Smooth muscle cell (in vitro differentiated cells): ENCODE data around the gene CA9. TPM values are rescaled to one million over a fixed set of nuclear protein-coding genes. Genes with fewer than 3 reads are reported as not detected.
"Not testable (repeated sequence)": the region's sequence is repeated elsewhere in the genome, so short reads cannot be mapped to it uniquely, and the experiment has no call there.

Experiments used
- DNase-seq: peaks from one replicate; lab custom pipeline; 2025; ENCODE audit not compliant: unreplicated experiment; lab: John Stamatoyannopoulos, UW
- H2AFZ ChIP-seq: fragments of 200-600 bp; sonication (generic); 2 replicates; pipeline ENCODE4 v1.6.0; 2016; ENCODE audit warnings: antibody characterized with exemption, low read depth, mild to moderate bottlenecking
- H3F3A ChIP-seq: fragments of 200-600 bp; sonication (generic); 2 replicates; pipeline ENCODE4 v1.6.0; 2017; ENCODE audit warnings: antibody characterized with exemption, low read depth
- H3K27ac ChIP-seq: fragments of 200-600 bp; sonication (generic); 2 replicates; pipeline ENCODE4 v1.5.1; 2016; ENCODE audit warnings: low read depth, mild to moderate bottlenecking
- H3K27me3 ChIP-seq: fragments of 200-600 bp; sonication (generic); 2 replicates; pipeline ENCODE4 v1.6.1; 2016; ENCODE audit warnings: low read depth, mild to moderate bottlenecking
- H3K36me3 ChIP-seq: fragments of 200-600 bp; sonication (generic); 2 replicates; pipeline ENCODE4 v1.5.1; 2016; ENCODE audit warnings: low read depth
- H3K4me1 ChIP-seq: fragments of 200-600 bp; sonication (generic); 2 replicates; pipeline ENCODE4 v1.5.1; 2016; ENCODE audit warnings: low read depth
- H3K4me2 ChIP-seq: fragments of 200-600 bp; sonication (generic); 2 replicates; pipeline ENCODE4 v1.6.0; 2016; ENCODE audit warnings: mild to moderate bottlenecking
- H3K4me3 ChIP-seq: fragments of 200-600 bp; sonication (generic); 2 replicates; pipeline ENCODE4 v1.5.1; 2016; ENCODE audit warnings: mild to moderate bottlenecking
- H3K79me2 ChIP-seq: fragments of 200-600 bp; sonication (generic); 2 replicates; pipeline ENCODE4 v1.6.0; 2016; ENCODE audit warnings: low read depth, mild to moderate bottlenecking
- H3K9ac ChIP-seq: fragments of 200-600 bp; sonication (generic); 2 replicates; pipeline ENCODE4 v1.6.0; 2016; ENCODE audit warnings: low read depth
- H3K9me3 ChIP-seq: fragments of 200-600 bp; sonication (generic); replicated peaks from 2 replicates; pipeline ENCODE4 v1.5.1; 2016; ENCODE audit warnings: low read depth
- H4K20me1 ChIP-seq: fragments of 200-600 bp; sonication (generic); 2 replicates; pipeline ENCODE4 v1.6.0; 2016; ENCODE audit warnings: low read depth
- WGBS: methylation state at CpG from one replicate; pipeline ENCODE4 v1.1.7; 2016; ENCODE audit warnings: low lambda C conversion rate; 5-methylcytosine and 5-hydroxymethylcytosine counted together
- polyA plus RNA-seq: library from polyadenylated mRNA; unstranded; fragments of >200 nt; fragmentation: Nextera tagmentation; extraction: Ambion mirVana; gene quantifications from 2 replicates; pipeline ENCODE4 v1.2.1, GENCODE V29; 2016
- total RNA-seq: library from RNA; depleted of rRNA; stranded (reverse); fragments of >200 nt; gene quantifications from 2 replicates; pipeline ENCODE4 v1.2.3, GENCODE V29; 2014
- TF ChIP-seq, protein P1 (sequence below): fragments of 200-600 bp; sonication (generic); IDR thresholded peaks from 2 replicates; pipeline ENCODE4 v1.5.1; 2017; ENCODE audit warnings: borderline replicate concordance, mild to moderate bottlenecking, antibody characterized with exemption; ENCODE audit not compliant: insufficient read depth, poor library complexity, severe bottlenecking

Gene CA9
- total and polyA plus RNA-seq, 2 experiments from 2014 or later: 4.6 TPM; not detected in 1

DNA sequence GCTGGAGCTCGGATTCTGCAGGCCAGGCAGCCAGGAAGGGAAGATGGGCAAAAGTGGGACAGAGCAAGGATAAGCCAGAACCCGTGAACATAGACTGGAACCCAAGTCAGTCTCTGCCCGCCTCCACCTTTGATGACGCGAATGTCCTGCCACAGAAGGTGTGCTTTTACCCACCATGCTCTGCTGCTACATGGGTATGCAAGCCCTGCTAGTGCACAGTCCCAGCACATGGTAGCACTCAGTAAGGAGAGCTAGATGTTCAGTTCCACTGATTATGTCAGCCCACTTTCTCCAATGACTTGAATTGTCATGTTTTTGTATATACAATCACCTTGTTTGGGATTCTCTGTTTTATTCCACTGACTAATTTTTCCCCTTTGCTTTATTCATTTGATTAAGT is 44.1 kb upstream of the CA9 start:
- H4K20me1 ChIP-seq: no peaks in the 10 kb centered on the region
- H3K9ac ChIP-seq: no peak overlapping the region
- H3K4me2 ChIP-seq: no peak overlapping the region
- H3K27me3 ChIP-seq: no peaks in the 10 kb centered on the region
- no peak overlapping the region for H2AFZ ChIP-seq
- WGBS: 89% methylated on average over 5 of the region's 5 CpGs
- no peaks in the 10 kb centered on the region for H3K79me2 ChIP-seq
- H3K4me1 ChIP-seq: no peaks in the 10 kb centered on the region
- no peak overlapping the region for H3K4me3 ChIP-seq
- H3K9me3 ChIP-seq: no peaks in the 10 kb centered on the region
- no peaks in the 10 kb centered on the region for H3F3A ChIP-seq
- TF ChIP-seq, protein P1, sequence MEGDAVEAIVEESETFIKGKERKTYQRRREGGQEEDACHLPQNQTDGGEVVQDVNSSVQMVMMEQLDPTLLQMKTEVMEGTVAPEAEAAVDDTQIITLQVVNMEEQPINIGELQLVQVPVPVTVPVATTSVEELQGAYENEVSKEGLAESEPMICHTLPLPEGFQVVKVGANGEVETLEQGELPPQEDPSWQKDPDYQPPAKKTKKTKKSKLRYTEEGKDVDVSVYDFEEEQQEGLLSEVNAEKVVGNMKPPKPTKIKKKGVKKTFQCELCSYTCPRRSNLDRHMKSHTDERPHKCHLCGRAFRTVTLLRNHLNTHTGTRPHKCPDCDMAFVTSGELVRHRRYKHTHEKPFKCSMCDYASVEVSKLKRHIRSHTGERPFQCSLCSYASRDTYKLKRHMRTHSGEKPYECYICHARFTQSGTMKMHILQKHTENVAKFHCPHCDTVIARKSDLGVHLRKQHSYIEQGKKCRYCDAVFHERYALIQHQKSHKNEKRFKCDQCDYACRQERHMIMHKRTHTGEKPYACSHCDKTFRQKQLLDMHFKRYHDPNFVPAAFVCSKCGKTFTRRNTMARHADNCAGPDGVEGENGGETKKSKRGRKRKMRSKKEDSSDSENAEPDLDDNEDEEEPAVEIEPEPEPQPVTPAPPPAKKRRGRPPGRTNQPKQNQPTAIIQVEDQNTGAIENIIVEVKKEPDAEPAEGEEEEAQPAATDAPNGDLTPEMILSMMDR: no peak
- DNase-seq: no peak
- H3K36me3 ChIP-seq: no peaks in the 10 kb centered on the region
- no peak overlapping the region for H3K27ac ChIP-seq

DNA sequence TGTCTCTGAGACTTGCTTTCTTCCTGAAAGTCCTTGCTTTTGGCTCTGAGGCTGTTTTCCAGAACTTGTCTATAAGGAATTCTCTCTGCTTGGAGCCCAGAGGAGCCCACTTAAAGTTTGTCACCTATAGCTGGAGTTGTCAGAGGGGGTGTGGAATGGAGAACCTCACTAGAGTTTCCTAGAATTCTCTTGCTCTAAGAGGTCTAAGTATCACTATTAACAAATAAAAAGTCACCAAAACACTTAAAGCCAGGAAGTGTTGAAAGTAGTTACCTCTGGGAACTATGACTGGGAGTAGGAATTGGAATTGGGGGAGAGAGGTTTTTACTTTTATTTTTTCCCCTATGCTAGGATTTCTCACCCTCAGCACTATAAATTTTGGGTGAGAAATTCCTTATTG is 38.0 kb upstream of the CA9 start:
- no peak overlapping the region for H3K9ac ChIP-seq
- no peaks in the 10 kb centered on the region for H3K9me3 ChIP-seq
- H3K4me3 ChIP-seq: no peak overlapping the region
- no peak overlapping the region for H3K27ac ChIP-seq
- H3F3A ChIP-seq: no peaks in the 10 kb centered on the region
- H3K4me2 ChIP-seq: no peak overlapping the region
- no peaks in the 10 kb centered on the region for H3K4me1 ChIP-seq
- no peaks in the 10 kb centered on the region for H4K20me1 ChIP-seq
- DNase-seq: no peak
- no peaks in the 10 kb centered on the region for H3K79me2 ChIP-seq
- no peaks in the 10 kb centered on the region for H3K36me3 ChIP-seq
- TF ChIP-seq, protein P1: no peak
- H2AFZ ChIP-seq: no peak overlapping the region
- no peaks in the 10 kb centered on the region for H3K27me3 ChIP-seq

DNA sequence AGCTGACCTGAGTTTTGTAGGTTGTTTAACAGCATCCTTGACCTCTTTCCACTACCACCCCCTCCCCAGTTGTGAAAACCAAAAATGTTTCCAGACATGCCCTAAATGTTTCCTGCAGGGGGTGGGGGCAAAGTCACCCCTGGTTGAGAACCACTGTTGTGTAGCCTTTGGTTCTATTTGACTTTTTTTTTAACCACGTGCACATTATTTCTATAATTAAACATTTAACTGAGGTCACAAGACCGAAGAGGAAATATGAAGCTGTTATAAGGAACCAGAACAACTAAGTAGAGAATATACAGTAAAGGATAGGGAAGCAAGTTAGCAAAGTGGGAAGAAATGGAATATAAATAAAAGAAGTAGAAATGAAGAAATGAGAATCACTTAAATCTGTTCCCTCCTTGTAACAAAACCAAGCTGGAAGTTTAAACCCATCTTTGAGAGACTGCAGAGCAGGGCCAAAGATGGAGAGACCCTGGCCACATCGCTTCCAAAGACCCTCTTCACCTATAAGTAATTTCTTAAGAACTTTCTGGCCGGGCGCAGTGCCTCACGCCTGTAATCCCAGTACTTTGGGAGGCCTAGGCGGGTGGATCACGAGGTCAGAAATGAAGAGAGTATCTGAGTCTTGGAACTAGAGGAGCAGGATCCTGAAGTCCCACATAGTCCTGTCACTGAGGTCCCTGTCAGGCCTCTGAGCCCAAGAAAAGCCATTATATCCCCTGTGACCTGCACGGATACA is 37.4 kb upstream of the CA9 start:
- 91% methylated on average over 9 of the region's 9 CpGs for whole genome bisulfite sequencing
- H3K9me3 ChIP-seq: no peaks in the 10 kb centered on the region
- H3K4me3 ChIP-seq: no peak overlapping the region
- H3K27ac ChIP-seq: no peak overlapping the region
- TF ChIP-seq, protein P1: no peak
- H3K4me2 ChIP-seq: no peak overlapping the region
- no peaks in the 10 kb centered on the region for H3K4me1 ChIP-seq
- H2AFZ ChIP-seq: no peak overlapping the region
- H4K20me1 ChIP-seq: no peaks in the 10 kb centered on the region
- no peaks in the 10 kb centered on the region for H3K79me2 ChIP-seq
- H3K9ac ChIP-seq: no peak overlapping the region
- H3K36me3 ChIP-seq: no peaks in the 10 kb centered on the region
- no peak for DNase-seq
- H3F3A ChIP-seq: no peaks in the 10 kb centered on the region
- H3K27me3 ChIP-seq: no peaks in the 10 kb centered on the region

DNA sequence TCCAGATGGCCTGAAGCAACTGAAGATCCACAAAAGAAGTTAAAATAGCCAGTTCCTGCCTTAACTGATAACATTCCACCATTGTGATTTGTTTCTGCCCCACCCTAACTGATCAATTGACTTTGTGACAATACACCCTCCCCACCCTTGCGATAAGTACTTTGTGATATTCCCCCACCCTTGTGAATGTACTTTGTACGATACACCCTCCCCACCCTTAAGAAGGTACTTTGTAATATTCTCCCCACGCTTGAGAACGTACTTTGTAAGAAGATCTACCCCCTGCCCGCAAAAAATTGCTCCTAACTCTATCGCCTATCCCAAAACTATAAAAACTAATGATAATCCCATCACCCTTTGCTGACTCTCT is 36.9 kb upstream of the CA9 start:
- H2AFZ ChIP-seq, H3K36me3 ChIP-seq, DNase-seq, H3K4me3 ChIP-seq, H4K20me1 ChIP-seq, H3K27ac ChIP-seq, H3F3A ChIP-seq, H3K4me1 ChIP-seq, H3K9ac ChIP-seq, H3K27me3 ChIP-seq, H3K4me2 ChIP-seq, H3K79me2 ChIP-seq, H3K9me3 ChIP-seq: not testable (repeated sequence)
- 88% methylated on average over 6 of the region's 6 CpGs for WGBS

DNA sequence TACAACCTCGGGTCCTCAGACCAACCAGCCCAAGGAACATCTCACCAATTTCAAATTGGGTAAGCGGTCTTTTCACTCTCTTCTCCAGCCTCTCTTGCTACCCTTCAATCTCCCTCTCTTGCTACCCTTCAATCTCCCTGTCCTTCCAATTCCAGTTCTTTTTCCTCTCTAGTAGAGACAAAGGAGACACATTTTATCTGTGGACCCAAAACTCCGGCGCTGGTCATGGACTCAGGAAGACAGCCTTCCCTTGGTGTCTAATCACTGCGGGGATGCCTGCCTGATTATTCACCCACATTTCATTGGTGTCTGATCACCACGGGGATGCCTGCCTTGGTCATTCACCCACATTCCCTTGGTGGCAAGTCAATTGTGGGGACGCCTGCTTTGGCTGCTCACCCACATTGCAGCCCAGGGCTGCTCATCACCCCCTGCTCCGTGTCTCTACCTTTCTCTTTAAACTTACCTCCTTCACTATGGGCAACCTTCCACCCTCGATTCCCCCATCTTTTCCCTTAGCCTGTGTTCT is 36.2 kb upstream of the CA9 start:
- H3K79me2 ChIP-seq, H2AFZ ChIP-seq, H3F3A ChIP-seq, H3K4me2 ChIP-seq, H3K9me3 ChIP-seq, H3K9ac ChIP-seq, H3K36me3 ChIP-seq, H3K27me3 ChIP-seq, H3K4me1 ChIP-seq, H4K20me1 ChIP-seq, H3K4me3 ChIP-seq, H3K27ac ChIP-seq, DNase-seq: not testable (repeated sequence)
- WGBS: 91% methylated on average over 9 of the region's 9 CpGs

DNA sequence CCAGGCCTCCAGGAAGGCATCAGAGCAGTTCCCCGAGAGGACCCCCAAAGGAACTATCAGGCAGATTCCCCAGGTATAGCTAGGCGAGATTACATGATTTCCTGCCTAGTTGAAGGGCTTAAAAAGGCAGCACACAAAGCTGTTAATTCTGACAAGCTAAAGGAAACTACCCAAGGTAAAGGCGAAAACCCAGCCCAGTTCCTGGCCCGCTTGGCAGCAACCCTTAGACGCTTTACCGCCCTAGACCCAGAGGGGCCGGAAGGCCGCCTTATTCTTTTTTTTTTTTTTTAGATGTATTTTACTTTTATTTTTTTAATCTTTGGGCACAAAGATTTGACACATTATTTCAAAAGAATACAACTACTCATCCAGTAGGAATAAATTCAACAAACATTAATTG is 35.0 kb upstream of the CA9 start:
- H3K4me1 ChIP-seq, H3K4me2 ChIP-seq, H3K9me3 ChIP-seq, DNase-seq, H3K9ac ChIP-seq, H3F3A ChIP-seq, H4K20me1 ChIP-seq, H3K79me2 ChIP-seq, H3K27ac ChIP-seq, H3K27me3 ChIP-seq, H2AFZ ChIP-seq, H3K36me3 ChIP-seq, H3K4me3 ChIP-seq: not testable (repeated sequence)
- 96% methylated on average over 7 of the region's 8 CpGs for WGBS
